CD4-positive, alpha-beta T cell (primary cell): ENCODE results near the gene GALNT11. TPM values are rescaled to one million over a fixed set of nuclear protein-coding genes. Genes with fewer than 3 reads are reported as not detected.
"Not testable (repeated sequence)": the region's sequence is repeated elsewhere in the genome, so short reads cannot be mapped to it uniquely, and the experiment has no call there.

Experiments
- ATAC-seq: fragments of 200-7000 bp; cut with Tn5 transposase; one replicate; pipeline ENCODE4 v1.10.0; 2022; ENCODE audit warnings: mild to moderate bottlenecking; ENCODE audit not compliant: poor library complexity
- CTCF ChIA-PET: fragments of 350-600 bp; sonication (Branson Sonifier 250); formaldehyde crosslinking; loops from one replicate; lab custom pipeline; 2021; ENCODE audit warnings: antibody characterized with exemption, inconsistent platforms; lab: Charles Lee
- POLR2A ChIA-PET: fragments of 350-600 bp; sonication (Branson Sonifier 250); formaldehyde crosslinking; loops from one replicate; lab custom pipeline; 2021; ENCODE audit warnings: antibody characterized with exemption, inconsistent platforms; lab: Charles Lee
- DNase-seq, 14 experiments: peaks; one replicate each; pipeline ENCODE4 v3.0.0-alpha.2; 2013 to 2020; ENCODE audit warnings: mixed read lengths in 2 of 14
- H3K27ac ChIP-seq, 2 donors: one replicate each; pipeline versions ENCODE4 v1.5.1 to v1.7.0; 2013; ENCODE audit warnings: low read length in 2 of 2, low read depth in 1 of 2, mild to moderate bottlenecking in 1 of 2
- H3K27me3 ChIP-seq, 2 experiments: 1 replicate in 1 of 2; 2 replicates in 1 of 2; pipeline versions ENCODE4 v1.6.1 to v1.7.0; 2013; ENCODE audit warnings: low read length in 2 of 2, control low read depth in 1 of 2, mild to moderate bottlenecking in 1 of 2, moderate library complexity in 1 of 2; ENCODE audit not compliant: insufficient read depth in 2 of 2, control insufficient read depth in 1 of 2
- H3K36me3 ChIP-seq: one replicate; pipeline ENCODE4 v1.6.1; 2013; ENCODE audit warnings: low read length, control low read depth; ENCODE audit not compliant: insufficient read depth
- H3K4me1 ChIP-seq: one replicate; pipeline ENCODE4 v1.6.1; 2013; ENCODE audit warnings: low read length, control low read depth; ENCODE audit not compliant: insufficient read depth
- H3K4me3 ChIP-seq: one replicate; pipeline ENCODE4 v1.5.1; 2013; ENCODE audit warnings: mild to moderate bottlenecking, low read length, moderate library complexity
- H3K9me3 ChIP-seq, 2 experiments: 1 replicate in 1 of 2; 2 replicates in 1 of 2; pipeline versions ENCODE4 v1.6.1 to v1.7.0; 2013; ENCODE audit warnings: low read length in 2 of 2, mild to moderate bottlenecking in 2 of 2, control low read depth in 1 of 2, moderate library complexity in 1 of 2; ENCODE audit not compliant: control insufficient read depth in 1 of 2, insufficient read depth in 1 of 2
- H3K27ac Mint-ChIP-seq: one replicate; pipeline ENCODE4 v1.8.0; 2020; ENCODE audit warnings: mixed read lengths
- H3K27me3 Mint-ChIP-seq: one replicate; pipeline ENCODE4 v1.8.0; 2021; ENCODE audit warnings: mixed read lengths
- H3K36me3 Mint-ChIP-seq: one replicate; pipeline ENCODE4 v1.8.0; 2021; ENCODE audit warnings: low read depth, mixed read lengths
- H3K4me1 Mint-ChIP-seq: one replicate; pipeline ENCODE4 v1.8.0; 2021; ENCODE audit warnings: low read depth, mixed read lengths
- H3K4me3 Mint-ChIP-seq: one replicate; pipeline ENCODE4 v1.8.0; 2020; ENCODE audit warnings: mild to moderate bottlenecking, mixed read lengths
- H3K9me3 Mint-ChIP-seq: one replicate; pipeline ENCODE4 v1.8.0; 2020; ENCODE audit warnings: mixed read lengths
- CTCF ChIP-seq: fragments of 200-600 bp; IDR thresholded peaks from one replicate; pipeline ENCODE4 v1.8.0; 2022; ENCODE audit warnings: antibody characterized with exemption, mild to moderate bottlenecking
- intact Hi-C, 2 experiments: fragments of 100-400 bp; cut with DNase I in 1 of 2; cut with micrococcal nuclease in 1 of 2; formaldehyde crosslinking; loops; one replicate each; pipeline versions ENCODE4 v1.15.1 to v1.9.0; 2023 to 2025; cut with DNase I, micrococcal nuclease
- total RNA-seq, 174 experiments: library from RNA in 2 of 174; stranded (reverse) in 2 of 174; gene quantifications; one replicate each; pipeline ENCODE4 v1.2.3 and lab custom pipeline; 2021 to 2026

GALNT11 gene
- total RNA-seq, 2 experiments from 2014 or later = 20.7 to 22.2 TPM

- POLR2A ChIA-PET = no interaction called here
- no peaks in the 10 kb centered on the region for H3K9me3 ChIP-seq
- H3K27me3 ChIP-seq = no peaks in the 10 kb centered on the region
- intact Hi-C loops = no loop called here
- no peaks in the 10 kb centered on the region for H3K36me3 ChIP-seq
- no peaks in the 10 kb centered on the region for H3K9me3 Mint-ChIP-seq
- no peak for ATAC-seq
- peaks cover 8% of the 10 kb centered on the region for H3K27me3 Mint-ChIP-seq
- TF ChIP-seq CTCF = no peak
- H3K4me1 ChIP-seq = no peaks in the 10 kb centered on the region
- CTCF ChIA-PET = no interaction called here
- H3K4me1 Mint-ChIP-seq = no peaks in the 10 kb centered on the region
- no peak overlapping the region for H3K27ac ChIP-seq
- H3K27ac Mint-ChIP-seq = no peak overlapping the region
- DNase-seq = no peak
- H3K4me3 Mint-ChIP-seq = no peak overlapping the region
- no peak overlapping the region for H3K4me3 ChIP-seq
- H3K36me3 Mint-ChIP-seq = no peaks in the 10 kb centered on the region
Observed at GRCh38 chr7:152015600-152015999, 9.9 kb upstream of the GALNT11 start.

GRCh38 chr7:152016947-152017346, 8.5 kb upstream of the GALNT11 start:
- POLR2A ChIA-PET = no interaction called here
- H3K4me3 Mint-ChIP-seq = no peak overlapping the region
- no peak overlapping the region for H3K27ac Mint-ChIP-seq

GRCh38 chr7:152017683-152018082, 7.8 kb upstream of the GALNT11 start:
- POLR2A ChIA-PET, H3K27ac Mint-ChIP-seq, H3K27ac ChIP-seq, DNase-seq, H3K4me3 ChIP-seq, intact Hi-C loops, H3K4me3 Mint-ChIP-seq, H3K9me3 Mint-ChIP-seq, ATAC-seq, H3K36me3 Mint-ChIP-seq, H3K27me3 Mint-ChIP-seq, H3K4me1 ChIP-seq, H3K4me1 Mint-ChIP-seq, CTCF ChIA-PET, H3K36me3 ChIP-seq, H3K27me3 ChIP-seq, H3K9me3 ChIP-seq: not testable (repeated sequence)

More at GRCh38 chr7:152016947-152017346, 8.5 kb upstream of the GALNT11 start:
- Mint-ChIP-seq H3K4me1 (no peaks in the 10 kb centered on the region), H3K9me3 (no peaks in the 10 kb centered on the region), H3K36me3 (no peaks in the 10 kb centered on the region), H3K27me3 (peaks cover 8% of the 10 kb centered on the region)
- H3K4me3 ChIP-seq = no peak overlapping the region
- ATAC-seq (no peak), DNase-seq (no peak)
- TF ChIP-seq CTCF = no peak
- CTCF ChIA-PET = no interaction called here
- H3K9me3 ChIP-seq = no peaks in the 10 kb centered on the region
- intact Hi-C loops = no loop called here
- no peaks in the 10 kb centered on the region for H3K4me1 ChIP-seq
- H3K27me3 ChIP-seq = no peaks in the 10 kb centered on the region
- H3K27ac ChIP-seq = no peak overlapping the region
- H3K36me3 ChIP-seq = no peaks in the 10 kb centered on the region

GRCh38 chr7:152021740-152022139, 3.7 kb upstream of the GALNT11 start:
- POLR2A ChIA-PET, H3K36me3 Mint-ChIP-seq, ATAC-seq, H3K27ac ChIP-seq, CTCF ChIA-PET, H3K36me3 ChIP-seq, H3K4me3 Mint-ChIP-seq, H3K27ac Mint-ChIP-seq, H3K9me3 ChIP-seq, H3K27me3 Mint-ChIP-seq, H3K27me3 ChIP-seq, H3K9me3 Mint-ChIP-seq, DNase-seq, H3K4me3 ChIP-seq: not testable (repeated sequence)
- H3K4me1 ChIP-seq = peaks cover 14% of the 10 kb centered on the region
- peaks cover 15% of the 10 kb centered on the region for H3K4me1 Mint-ChIP-seq
- intact Hi-C loops = loop anchor here in 1 of 2 experiments (5.0 kb wide), 1 partner anchor 84 kb away; no protein-coding TSS in a partner anchor
